Heart left ventricle (tissue), 13 donors: ENCODE results near the gene SLC44A1.

Source experiments
- POLR2A ChIP-seq, 2 donors: fragments of 450-650 bp; IDR thresholded peaks; one replicate each; pipeline ENCODE4 v1.6.1; 2017; ENCODE audit warnings: antibody characterized with exemption in 2 of 2, mild to moderate bottlenecking in 2 of 2, moderate library complexity in 2 of 2
- TF ChIP-seq, protein P1 (sequence below), 12 donors: fragments of 200-600 bp; sonication (generic) in 4 of 12; IDR thresholded peaks; one replicate each; pipeline versions ENCODE4 v1.5.0 to v1.8.0; 2018 to 2022; ENCODE audit warnings: antibody characterized with exemption in 12 of 12, mild to moderate bottlenecking in 5 of 12
- donor health status: ischemic (EF 13 %, LVEDD 7.1; RV severe dilation, severe dysfunction).
- donor health status: DM: no; HTN: yes; CAD: no.
- donor health status: DM: no; HTN: no; CAD: no.
- donor health status: ischemic (EF 25% LVEDD 6.9; RV normal size, moderate dysfunction).
- donor health status: ischemic (EF 25% LVEDD 5.7; RV mildly dilated, moderate dysfunction).
- donor health status: ischemic (EF 35%, LVEDD 5.7; RV mildly dilated, moderate dysfunction).
- donor health status: nonischemic (EF 11% LVEDD 7.7; RV severe dilation, severe dysfunction).
- donor health status: DM: yes; HTN: yes; CAD: no.
- donor health status: PGD.
- donor health status: ischemic (EF 29% LVEDD 5.4; RV normal size, mild dysfunction).
- donor health status: nonischemic (EF 23%, LVEDD 6.1; RV moderate dilation, normal function).

DNA sequence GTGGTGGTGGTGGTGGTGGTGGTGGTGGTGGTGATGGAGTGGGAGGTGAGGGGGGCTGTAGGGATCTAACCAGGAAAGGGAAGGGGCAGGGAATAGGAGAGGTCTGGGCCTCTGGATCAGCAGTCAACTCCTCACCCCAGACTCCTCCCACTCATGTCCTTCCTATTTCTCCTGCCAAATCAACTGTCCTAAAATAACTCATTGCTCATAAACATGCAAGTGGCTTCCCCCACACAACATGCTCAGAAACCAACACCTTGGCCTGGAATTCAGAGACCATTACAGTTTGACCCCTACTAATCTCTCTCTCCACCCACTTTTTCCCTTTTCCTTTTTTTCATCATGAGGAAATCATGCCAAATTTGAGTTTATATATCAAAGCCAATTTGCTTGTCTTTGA, 195.0 kb downstream of the SLC44A1 start:
- no peak for TF ChIP-seq POLR2A (IDR thresholded peaks at IDR 0.05)
- TF ChIP-seq, protein P1, sequence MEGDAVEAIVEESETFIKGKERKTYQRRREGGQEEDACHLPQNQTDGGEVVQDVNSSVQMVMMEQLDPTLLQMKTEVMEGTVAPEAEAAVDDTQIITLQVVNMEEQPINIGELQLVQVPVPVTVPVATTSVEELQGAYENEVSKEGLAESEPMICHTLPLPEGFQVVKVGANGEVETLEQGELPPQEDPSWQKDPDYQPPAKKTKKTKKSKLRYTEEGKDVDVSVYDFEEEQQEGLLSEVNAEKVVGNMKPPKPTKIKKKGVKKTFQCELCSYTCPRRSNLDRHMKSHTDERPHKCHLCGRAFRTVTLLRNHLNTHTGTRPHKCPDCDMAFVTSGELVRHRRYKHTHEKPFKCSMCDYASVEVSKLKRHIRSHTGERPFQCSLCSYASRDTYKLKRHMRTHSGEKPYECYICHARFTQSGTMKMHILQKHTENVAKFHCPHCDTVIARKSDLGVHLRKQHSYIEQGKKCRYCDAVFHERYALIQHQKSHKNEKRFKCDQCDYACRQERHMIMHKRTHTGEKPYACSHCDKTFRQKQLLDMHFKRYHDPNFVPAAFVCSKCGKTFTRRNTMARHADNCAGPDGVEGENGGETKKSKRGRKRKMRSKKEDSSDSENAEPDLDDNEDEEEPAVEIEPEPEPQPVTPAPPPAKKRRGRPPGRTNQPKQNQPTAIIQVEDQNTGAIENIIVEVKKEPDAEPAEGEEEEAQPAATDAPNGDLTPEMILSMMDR (IDR thresholded peaks at IDR 0.05) = no peak
